Measurements from ENCODE around the gene CST9. TPM values are rescaled to one million over a fixed set of nuclear protein-coding genes. Genes with fewer than 3 reads are reported as not detected.

CST9 gene
- total RNA-seq, 8 experiments from 2014 or later, result 0.17 to 0.54 (median 0.38) TPM; not detected in 3

DNA sequence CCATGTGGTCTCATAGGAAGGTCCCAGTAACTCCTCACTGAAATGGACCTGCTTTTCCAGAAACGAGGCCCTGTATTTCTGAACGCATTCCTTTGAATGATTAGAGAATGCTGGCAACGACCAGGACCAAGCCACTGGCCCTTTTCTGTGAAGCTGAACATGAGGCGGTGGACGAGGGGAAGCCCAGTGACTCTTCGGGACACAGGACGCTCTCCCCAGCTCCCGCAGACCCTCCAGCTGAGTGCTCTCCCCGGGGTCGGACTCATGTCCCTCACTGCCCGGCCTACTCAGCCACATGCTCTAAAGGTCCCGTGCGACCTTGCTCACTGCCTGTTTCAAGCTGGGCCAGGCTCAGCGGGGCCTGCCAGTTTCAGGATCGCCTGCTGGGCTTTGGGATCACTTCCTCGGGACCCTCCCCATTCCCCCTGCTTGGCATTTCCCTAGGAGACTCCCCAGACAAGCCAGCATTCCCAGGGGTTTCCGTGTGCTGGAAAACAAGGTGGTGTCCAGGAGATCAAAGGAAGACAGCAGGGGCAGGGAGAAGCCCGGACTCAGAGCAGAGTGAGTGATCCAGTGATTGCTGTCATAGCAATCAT is 2.6 kb upstream of the CST9 start:
- Histone ChIP-seq H3K4me3 (no peak overlapping the region), H3K27ac (no peak overlapping the region), H3K4me1 (replicated peaks in 1 of 2) (no peaks in the 10 kb centered on the region)
- no peak for ATAC-seq (replicated peaks in 6 of 8)
- in situ Hi-C loops (cut with MboI; ENCODE audit: low pct_unique_long_range_greater_than_20kb in 2 of 9, low sequenced_read_pairs in 9 of 9, unreplicated experiment in 9 of 9), result loop anchor here in 4 of 9 experiments (10.0 to 25.0 kb wide), 2 partner anchors 164 to 171 kb away; partner anchors contain the start of gene CSTL1 (in 1 of the 4)
- 60 to 93% (median 81%) methylated on average over 1 to 12 of the region's 18 CpGs; no CpG with 5 or more reads in 6 of the 10 experiments for WGBS, 10 experiments

- no peak overlapping the region for H3K4me3 ChIP-seq
- no peak for ATAC-seq (replicated peaks in 6 of 8)
- no peaks in the 10 kb centered on the region for H3K4me1 ChIP-seq (replicated peaks in 1 of 2)
- WGBS, 10 experiments, result 68 to 100% (median 91%) methylated on average over 1 to 6 of the region's 14 CpGs; no CpG with 5 or more reads in 5 of the 10 experiments
- in situ Hi-C loops (cut with MboI; ENCODE audit: low pct_unique_long_range_greater_than_20kb in 2 of 9, low sequenced_read_pairs in 9 of 9, unreplicated experiment in 9 of 9), result loop anchor here in 4 of 9 experiments (10.0 to 25.0 kb wide), 2 partner anchors 163 to 170 kb away; partner anchors contain the start of gene CSTL1 (in 1 of the 4)
- H3K27ac ChIP-seq, result no peak overlapping the region
These were observed 2.0 kb upstream of the CST9 start for GRCh38 chr20:23607497-23608245.

DNA sequence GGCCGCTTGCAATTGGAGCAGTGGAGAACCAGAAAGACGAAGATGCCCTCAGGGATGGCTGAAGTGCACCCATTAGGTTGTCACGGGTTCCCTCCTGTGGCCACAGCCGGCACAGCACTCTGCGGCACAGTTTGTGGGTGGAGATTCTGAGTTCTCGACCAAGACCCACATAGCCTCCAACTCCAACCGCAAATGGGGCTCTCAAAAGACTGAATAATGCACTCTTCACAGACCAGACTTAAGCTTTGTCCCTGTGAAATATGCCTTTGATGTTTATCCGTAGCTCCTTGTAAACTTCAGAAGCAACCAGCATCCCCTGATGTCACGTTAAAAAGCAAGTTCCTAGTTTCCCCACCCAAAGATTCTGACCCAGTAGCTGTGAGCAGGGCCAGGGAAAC is 934 bp upstream of the CST9 start:
- in situ Hi-C loops (cut with MboI; ENCODE audit: low pct_unique_long_range_greater_than_20kb in 2 of 9, low sequenced_read_pairs in 9 of 9, unreplicated experiment in 9 of 9), result loop anchor here in 4 of 9 experiments (10.0 to 25.0 kb wide), 2 partner anchors 162 to 169 kb away; partner anchors contain the start of gene CSTL1 (in 1 of the 4)
- H3K4me3 ChIP-seq, result no peak overlapping the region
- H3K27ac ChIP-seq, result no peak overlapping the region
- H3K4me1 ChIP-seq (replicated peaks in 1 of 2), result no peaks in the 10 kb centered on the region
- WGBS, 10 experiments, result 0 to 47% (median 8%) methylated on average over 1 to 7 of the region's 9 CpGs; no CpG with 5 or more reads in 2 of the 10 experiments
- ATAC-seq (replicated peaks in 6 of 8), result peak; percentile 87 to 99 (median 96)

DNA sequence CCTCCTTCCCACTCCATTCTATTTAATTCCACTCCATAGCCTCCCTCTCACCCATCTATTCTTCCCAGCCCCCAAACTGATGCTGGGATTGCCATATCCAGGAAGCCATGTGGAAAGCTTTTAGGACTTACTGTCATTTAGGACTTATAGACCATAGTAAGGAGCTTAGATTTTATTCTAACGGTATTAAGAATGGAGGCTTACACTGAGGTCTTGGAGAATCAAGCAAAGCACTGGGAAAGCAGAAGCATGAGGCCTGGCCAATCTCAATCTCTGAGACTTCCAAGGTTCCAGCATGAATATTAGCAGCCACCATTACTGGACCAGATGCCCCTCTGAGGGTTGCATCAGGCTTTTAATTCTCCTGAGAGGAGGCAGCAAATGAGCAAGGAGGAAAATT is 1.4 kb downstream of the CST9 start:
- no peak for ATAC-seq (replicated peaks in 6 of 8)
- WGBS, 10 experiments, result 20 to 100% (median 100%) methylated on average over 1 of the region's 1 CpG; no CpG with 5 or more reads in 5 of the 10 experiments
- in situ Hi-C loops (cut with MboI; ENCODE audit: low pct_unique_long_range_greater_than_20kb in 2 of 9, low sequenced_read_pairs in 9 of 9, unreplicated experiment in 9 of 9), result loop anchor here in 4 of 9 experiments (10.0 to 25.0 kb wide), 2 partner anchors 160 to 167 kb away; partner anchors contain the start of gene CSTL1 (in 1 of the 4)

GRCh38 chr20:23603321-23603720 is 2.4 kb downstream of the CST9 start:
- no peak for ATAC-seq (replicated peaks in 6 of 8)
- Histone ChIP-seq H3K4me3 (no peak overlapping the region), H3K4me1 (replicated peaks in 1 of 2) (no peaks in the 10 kb centered on the region), H3K27ac (no peak overlapping the region)
- 50 to 100% (median 97%) methylated on average over 1 to 3 of the region's 4 CpGs; no CpG with 5 or more reads in 4 of the 10 experiments for WGBS, 10 experiments
- in situ Hi-C loops (cut with MboI; ENCODE audit: low pct_unique_long_range_greater_than_20kb in 2 of 9, low sequenced_read_pairs in 9 of 9, unreplicated experiment in 9 of 9), result loop anchor here in 4 of 9 experiments (10.0 to 25.0 kb wide), 2 partner anchors 159 to 166 kb away; partner anchors contain the start of gene CSTL1 (in 1 of the 4)

More for the DNA sequence above, 1.4 kb downstream of the CST9 start:
- H3K27ac ChIP-seq, result no peak overlapping the region
- H3K4me1 ChIP-seq (replicated peaks in 1 of 2), result no peaks in the 10 kb centered on the region
- H3K4me3 ChIP-seq, result no peak overlapping the region

DNA sequence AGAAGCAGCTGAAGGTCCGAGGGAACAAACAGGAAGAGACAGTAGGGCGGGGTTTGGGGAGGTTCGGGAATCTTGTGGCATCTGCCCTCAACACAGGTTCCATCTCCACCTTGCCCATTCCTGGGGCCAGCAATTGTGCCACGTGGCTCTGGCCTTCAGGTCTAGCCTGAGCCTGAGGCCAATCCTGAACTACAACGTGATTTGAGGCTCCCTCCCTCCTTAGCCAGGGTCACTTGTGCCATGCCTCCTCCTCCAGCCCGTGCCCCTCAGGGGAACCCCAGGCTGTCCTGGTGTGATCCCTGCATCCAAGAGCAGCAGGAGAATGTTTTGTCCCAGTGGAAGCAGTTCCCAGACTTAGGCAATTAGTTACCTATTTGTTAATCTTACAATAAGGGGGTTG is 3.0 kb downstream of the CST9 start:
- ATAC-seq (replicated peaks in 6 of 8), result no peak
- in situ Hi-C loops (cut with MboI; ENCODE audit: low pct_unique_long_range_greater_than_20kb in 2 of 9, low sequenced_read_pairs in 9 of 9, unreplicated experiment in 9 of 9), result loop anchor here in 4 of 9 experiments (10.0 to 25.0 kb wide), 2 partner anchors 158 to 165 kb away; partner anchors contain the start of gene CSTL1 (in 1 of the 4)
- WGBS, 10 experiments, result 20 to 90% (median 67%) methylated on average over 1 to 3 of the region's 6 CpGs; no CpG with 5 or more reads in 4 of the 10 experiments

GRCh38 chr20:23602241-23602640 is 3.5 kb downstream of the CST9 start:
- no peak overlapping the region for H3K4me3 ChIP-seq
- ATAC-seq (replicated peaks in 6 of 8), result peak in 1 of 8 experiments; percentile 14
- H3K4me1 ChIP-seq (replicated peaks in 1 of 2), result no peaks in the 10 kb centered on the region
- 7 to 80% (median 78%) methylated on average over 1 to 2 of the region's 2 CpGs; no CpG with 5 or more reads in 6 of the 10 experiments for WGBS, 10 experiments
- no peak overlapping the region for H3K27ac ChIP-seq
- in situ Hi-C loops (cut with MboI; ENCODE audit: low pct_unique_long_range_greater_than_20kb in 2 of 9, low sequenced_read_pairs in 9 of 9, unreplicated experiment in 9 of 9), result loop anchor here in 4 of 9 experiments (10.0 to 25.0 kb wide), 2 partner anchors 157 to 165 kb away; partner anchors contain the start of gene CSTL1 (in 1 of the 4)

More for the DNA sequence above, 3.0 kb downstream of the CST9 start:
- Histone ChIP-seq H3K4me3 (no peak overlapping the region), H3K27ac (no peak overlapping the region), H3K4me1 (replicated peaks in 1 of 2) (no peaks in the 10 kb centered on the region)

DNA sequence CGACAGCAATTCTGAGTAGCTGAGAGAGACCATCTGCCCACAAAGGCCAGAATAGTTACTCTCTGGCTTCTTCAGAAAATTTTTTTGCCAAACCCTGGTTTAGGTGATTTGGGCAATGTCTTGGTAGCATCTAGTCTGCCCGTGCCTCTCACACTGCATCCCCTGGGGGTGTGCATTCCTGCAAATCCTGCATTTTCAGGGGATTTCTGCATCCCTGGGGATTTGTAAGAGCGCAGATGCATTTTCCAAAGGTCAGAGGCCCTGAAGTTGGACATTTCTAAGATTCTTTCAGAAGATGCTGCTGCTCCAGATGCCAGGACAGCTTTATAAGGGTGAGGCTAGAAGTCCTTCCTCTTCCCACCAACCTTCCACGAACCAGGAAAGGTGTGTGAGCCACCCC is 4.0 kb downstream of the CST9 start:
- H3K4me1 ChIP-seq (replicated peaks in 1 of 2), result no peaks in the 10 kb centered on the region
- in situ Hi-C loops (cut with MboI; ENCODE audit: low pct_unique_long_range_greater_than_20kb in 2 of 9, low sequenced_read_pairs in 9 of 9, unreplicated experiment in 9 of 9), result loop anchor here in 4 of 9 experiments (10.0 to 25.0 kb wide), 2 partner anchors 157 to 164 kb away; partner anchors contain the start of gene CSTL1 (in 1 of the 4)

GRCh38 chr20:23598481-23598880 is 7.2 kb downstream of the CST9 start:
- in situ Hi-C loops (cut with MboI; ENCODE audit: low pct_unique_long_range_greater_than_20kb in 2 of 9, low sequenced_read_pairs in 9 of 9, unreplicated experiment in 9 of 9), result no loop called here
- no peak for ATAC-seq (replicated peaks in 6 of 8)

More for the DNA sequence above, 4.0 kb downstream of the CST9 start:
- H3K27ac ChIP-seq, result no peak overlapping the region
- H3K4me3 ChIP-seq, result no peak overlapping the region
- peak in 1 of 8 experiments; percentile 43 for ATAC-seq (replicated peaks in 6 of 8)
- 17 to 100% (median 80%) methylated on average over 1 to 4 of the region's 4 CpGs; no CpG with 5 or more reads in 3 of the 10 experiments for WGBS, 10 experiments

GRCh38 chr20:23596579-23597250 is 9.0 kb downstream of the CST9 start:
- H3K4me1 ChIP-seq (replicated peaks in 1 of 2), result no peaks in the 10 kb centered on the region
- in situ Hi-C loops (cut with MboI; ENCODE audit: low pct_unique_long_range_greater_than_20kb in 2 of 9, low sequenced_read_pairs in 9 of 9, unreplicated experiment in 9 of 9), result no loop called here

More at GRCh38 chr20:23598481-23598880, 7.2 kb downstream of the CST9 start:
- H3K4me1 ChIP-seq (replicated peaks in 1 of 2), result no peaks in the 10 kb centered on the region
- H3K4me3 ChIP-seq, result no peak overlapping the region
- no peak overlapping the region for H3K27ac ChIP-seq

GRCh38 chr20:23595941-23596340 is 9.8 kb downstream of the CST9 start:
- Histone ChIP-seq H3K27ac (no peak overlapping the region), H3K4me1 (replicated peaks in 1 of 2) (no peaks in the 10 kb centered on the region), H3K4me3 (no peak overlapping the region)
- no peak for ATAC-seq (replicated peaks in 6 of 8)
- WGBS, 10 experiments, result 18 to 100% (median 60%) methylated on average over 1 of the region's 1 CpG; no CpG with 5 or more reads in 3 of the 10 experiments
- in situ Hi-C loops (cut with MboI; ENCODE audit: low pct_unique_long_range_greater_than_20kb in 2 of 9, low sequenced_read_pairs in 9 of 9, unreplicated experiment in 9 of 9), result no loop called here

More at GRCh38 chr20:23596579-23597250, 9.0 kb downstream of the CST9 start:
- no peak overlapping the region for H3K27ac ChIP-seq
- no peak overlapping the region for H3K4me3 ChIP-seq
- ATAC-seq (replicated peaks in 6 of 8), result peak in 3 of 8 experiments; percentile 90 to 93 (median 91)
- 0 to 84% (median 54%) methylated on average over 1 to 2 of the region's 2 CpGs; no CpG with 5 or more reads in 2 of the 10 experiments for WGBS, 10 experiments
